ENCODE data around the gene SPATA22.
"Not testable (repeated sequence)": the region's sequence is repeated elsewhere in the genome, so short reads cannot be mapped to it uniquely, and the experiment has no call there.

SPATA22 gene

GRCh38 chr17:3471599-3471998 is at the start of gene SPATA22:
TSS of gene SPATA22 (minus strand) at chr17:3471819. CDS start at chr17:3469325, 2,494 bp downstream.
- peaks cover 0 to 7% (median 0%) of the 10 kb centered on the region in 4 donors for H3K4me1 ChIP-seq
- H3K27me3 ChIP-seq: no peaks in the 10 kb centered on the region
- no peaks in the 10 kb centered on the region for H3K36me3 ChIP-seq
- no peak within 1 kb of the TSS for H3K27ac ChIP-seq
- DNase-seq: no peak
- no peak within 1 kb of the TSS for H3K4me3 ChIP-seq
- no peaks in the 10 kb centered on the region for H3K9me3 ChIP-seq
- TF ChIP-seq CTCF (IDR thresholded peaks at IDR 0.05): no peak
- intact Hi-C loops (cut with DNase I; ENCODE audit: low total_unique reads): no loop called here

- H3K9me3 ChIP-seq; H3K4me3 ChIP-seq; DNase-seq; H3K36me3 ChIP-seq; H3K27ac ChIP-seq; H3K27me3 ChIP-seq; H3K4me1 ChIP-seq; intact Hi-C loops (cut with DNase I; ENCODE audit: low total_unique reads): not testable (repeated sequence)
These were observed 47.9 kb upstream of the SPATA22 start for GRCh38 chr17:3519472-3519871.

GRCh38 chr17:3514873-3515272 is 43.3 kb upstream of the SPATA22 start:
- H3K4me1 ChIP-seq: peaks cover 0 to 22% (median 16%) of the 10 kb centered on the region in 4 donors
- no peaks in the 10 kb centered on the region for H3K27me3 ChIP-seq
- no peak overlapping the region for H3K27ac ChIP-seq
- H3K36me3 ChIP-seq: no peaks in the 10 kb centered on the region
- H3K4me3 ChIP-seq: no peak overlapping the region
- H3K9me3 ChIP-seq: no peaks in the 10 kb centered on the region
- no peak for TF ChIP-seq CTCF (IDR thresholded peaks at IDR 0.05)
- intact Hi-C loops (cut with DNase I; ENCODE audit: low total_unique reads): no loop called here
- DNase-seq: no peak

- not testable (repeated sequence) for H3K27ac ChIP-seq, H3K36me3 ChIP-seq
These were observed 42.5 kb upstream of the SPATA22 start for GRCh38 chr17:3514167-3514566.

GRCh38 chr17:3513305-3514035 is 41.9 kb upstream of the SPATA22 start:
- no peaks in the 10 kb centered on the region for H3K27me3 ChIP-seq
- intact Hi-C loops (cut with DNase I; ENCODE audit: low total_unique reads): no loop called here
- no peaks in the 10 kb centered on the region for H3K9me3 ChIP-seq
- peak overlapping the region; percentile 1 to 12 for H3K4me3 ChIP-seq
- peak overlapping the region; percentile 13 to 30 for H3K27ac ChIP-seq
- DNase-seq: no peak
- no peak for TF ChIP-seq CTCF (IDR thresholded peaks at IDR 0.05)
- no peaks in the 10 kb centered on the region for H3K36me3 ChIP-seq
- H3K4me1 ChIP-seq: peaks cover 0 to 22% (median 16%) of the 10 kb centered on the region in 4 donors

More at GRCh38 chr17:3514167-3514566, 42.5 kb upstream of the SPATA22 start:
- peaks cover 0 to 22% (median 16%) of the 10 kb centered on the region in 4 donors for H3K4me1 ChIP-seq
- intact Hi-C loops (cut with DNase I; ENCODE audit: low total_unique reads); DNase-seq; H3K4me3 ChIP-seq; H3K27me3 ChIP-seq; H3K9me3 ChIP-seq: not testable (repeated sequence)

- intact Hi-C loops (cut with DNase I; ENCODE audit: low total_unique reads): no loop called here
- Histone ChIP-seq H3K4me1 (peaks cover 0 to 22% (median 16%) of the 10 kb centered on the region in 4 donors), H3K36me3 (no peaks in the 10 kb centered on the region), H3K4me3 (peak overlapping the region; percentile 1 to 12), H3K27ac (peak overlapping the region; percentile 13 to 30), H3K27me3 (no peaks in the 10 kb centered on the region), H3K9me3 (no peaks in the 10 kb centered on the region)
- TF ChIP-seq CTCF (IDR thresholded peaks at IDR 0.05): no peak
- peak in 1 of 2 donors; percentile 60 for DNase-seq
These were observed 41.0 kb upstream of the SPATA22 start for GRCh38 chr17:3512505-3513171.

Measured in tibial artery (tissue), 4 donors.